Cerebellar cortex (tissue), 1 donor: ENCODE results near the gene VAV2.

ENCODE experiments used
- DNase-seq: peaks from one replicate; pipeline ENCODE4 v3.0.0-alpha.2; 2015; ENCODE audit warnings: low spot score

The VAV2 gene

GRCh38 chr9:134028076-134028475 lies 36.0 kb upstream of the VAV2 start:
- no peak for DNase-seq

GRCh38 chr9:134027561-134027960 lies 35.4 kb upstream of the VAV2 start:
- DNase-seq: no peak

GRCh38 chr9:134026981-134027380 lies 34.9 kb upstream of the VAV2 start:
- no peak for DNase-seq

- DNase-seq: no peak
Observed at GRCh38 chr9:134026581-134026980, 34.5 kb upstream of the VAV2 start.

GRCh38 chr9:134025606-134026541 lies 33.8 kb upstream of the VAV2 start:
- DNase-seq: peak; percentile 34

- DNase-seq: peak; percentile 99
Observed at GRCh38 chr9:134024828-134025605, 32.9 kb upstream of the VAV2 start, which contains the start of gene BRD3OS. Gene BRD3OS (plus strand): TSS chr9:134025481. CDS start chr9:134026748, 1,267 bp downstream.

GRCh38 chr9:134024214-134024792 lies 32.2 kb upstream of the VAV2 start:
- DNase-seq: no peak

GRCh38 chr9:134014946-134015345 lies 22.8 kb upstream of the VAV2 start:
- no peak for DNase-seq

- DNase-seq: no peak
Observed at GRCh38 chr9:134011401-134011800, 19.3 kb upstream of the VAV2 start.

GRCh38 chr9:134010310-134011173 lies 18.4 kb upstream of the VAV2 start:
- DNase-seq: no peak

- DNase-seq: no peak
Observed at GRCh38 chr9:134007571-134007970, 15.4 kb upstream of the VAV2 start.

GRCh38 chr9:134007150-134007549 lies 15.0 kb upstream of the VAV2 start:
- no peak for DNase-seq

GRCh38 chr9:134005381-134005780 lies 13.3 kb upstream of the VAV2 start:
- DNase-seq: no peak

GRCh38 chr9:134004881-134005280 lies 12.8 kb upstream of the VAV2 start:
- DNase-seq: no peak

- no peak for DNase-seq
Observed at GRCh38 chr9:134004131-134004873, 12.2 kb upstream of the VAV2 start.

GRCh38 chr9:134003237-134003636 lies 11.1 kb upstream of the VAV2 start:
- no peak for DNase-seq

GRCh38 chr9:134002796-134003195 lies 10.7 kb upstream of the VAV2 start:
- DNase-seq: no peak

- no peak for DNase-seq
Observed at GRCh38 chr9:133999851-134000265, 7.7 kb upstream of the VAV2 start.

- DNase-seq: no peak
Observed at GRCh38 chr9:133998915-133999595, 6.9 kb upstream of the VAV2 start.

- DNase-seq: no peak
Observed at GRCh38 chr9:133997584-133997983, 5.5 kb upstream of the VAV2 start.
